ENCODE results near the gene TNN.

- TF ChIP-seq CTCF (conservative IDR thresholded peaks at IDR 0.05; ENCODE audit: low read depth, low read length) (no peak), EZH2 (IDR thresholded peaks at IDR 0.05; ENCODE audit: low read length, unreplicated experiment) (no peak)
Observed at GRCh38 chr1:175134500-175134899, 66.9 kb downstream of the TNN start.
